Measurements from ENCODE around the gene CSMD2. TPM values are rescaled to one million over a fixed set of nuclear protein-coding genes. Genes with fewer than 3 reads are reported as not detected.

Gene CSMD2
- total and polyA plus RNA-seq, 2 of the 8 experiments (the other 6 are each of a cell fraction or from before 2014, with no cell fraction given) = 7.0 to 14.7 TPM

DNA sequence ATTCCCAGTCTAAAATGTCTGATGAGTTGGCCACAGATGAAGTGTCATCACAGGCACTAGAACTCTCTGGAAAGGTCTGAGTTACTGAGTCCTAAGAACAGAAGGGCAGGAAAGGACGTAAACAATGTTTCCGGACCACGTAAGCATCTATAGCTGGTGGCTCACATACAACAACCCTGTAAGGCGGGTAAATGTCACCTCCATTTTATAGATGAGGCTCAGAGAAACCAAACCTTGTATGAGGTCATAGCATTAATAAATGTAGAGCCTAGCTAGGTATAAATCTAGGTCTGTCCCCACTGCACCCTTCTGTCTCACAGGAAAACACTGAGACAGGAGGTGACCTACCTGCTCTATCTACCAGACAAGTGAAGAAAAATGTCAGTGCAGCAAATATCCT lies 86.6 kb downstream of the CSMD2 start:
- no peak overlapping the region for H2BK20ac ChIP-seq (ENCODE audit: low read length)
- DNase-seq (ENCODE audit: low read depth in 1 of 2, low spot score in 2 of 2) (no peak), FAIRE-seq (no peak)
- H3K27me3 ChIP-seq (replicated peaks in 1 of 4; ENCODE audit: control insufficient read depth in 3 of 4, extremely low read depth in 1 of 4, insufficient read depth in 3 of 4, low read length in 3 of 4) = no peaks in the 10 kb centered on the region
- H3K27ac ChIP-seq (ENCODE audit: low read depth, low read length) = no peak overlapping the region
- no peak for TF ChIP-seq SUZ12 (IDR thresholded peaks at IDR 0.05; ENCODE audit: low read length)
- no peak for TF ChIP-seq POLR2A (IDR thresholded peaks at IDR 0.05; ENCODE audit: control extremely low read depth in 1 of 2, low read depth in 2 of 2, low read length in 2 of 2)
- no peak for TF ChIP-seq SIX5 (IDR thresholded peaks at IDR 0.05; ENCODE audit: low read depth, low read length)
- TF ChIP-seq CHD1 (IDR thresholded peaks at IDR 0.05; ENCODE audit: low read depth, low read length) = no peak
- peaks cover 2 to 15% of the 10 kb centered on the region in 2 experiments; a peak in 2 of 4 replicates for H3K9me3 ChIP-seq (ENCODE audit: insufficient read depth in 2 of 2, low read depth in 1 of 2, low read length in 1 of 2)
- H2BK5ac ChIP-seq (ENCODE audit: low read depth, low read length) = no peak overlapping the region
- H3K56ac ChIP-seq (replicated peaks; ENCODE audit: insufficient read length, low read depth, low read length) = no peak overlapping the region
- H3K9ac ChIP-seq (replicated peaks in 1 of 4; ENCODE audit: extremely low read depth in 1 of 4, low read depth in 3 of 4, low read length in 3 of 4) = no peak overlapping the region
- no peak overlapping the region for H3K4ac ChIP-seq (replicated peaks; ENCODE audit: insufficient read length, low read depth, low read length)
- H2AFZ ChIP-seq (ENCODE audit: low read length) = no peak overlapping the region
- peaks cover 0 to 8% (median 0%) of the 10 kb centered on the region in 4 experiments; a peak in 1 of 7 replicates for H3K4me1 ChIP-seq (replicated peaks in 1 of 4; ENCODE audit: control insufficient read depth in 3 of 4, insufficient read depth in 4 of 4, low read length in 3 of 4)
- H3K79me1 ChIP-seq (ENCODE audit: low read depth, low read length) = peaks cover 4% of the 10 kb centered on the region; the same call in 1 of the 2 replicates
- H4K91ac ChIP-seq (replicated peaks; ENCODE audit: insufficient read length, low read length) = no peak overlapping the region
- H3K36me3 ChIP-seq (ENCODE audit: control insufficient read depth in 2 of 4, insufficient read depth in 4 of 4, low read length in 3 of 4) = peaks cover 0 to 4% (median 0%) of the 10 kb centered on the region in 4 experiments; a peak in 2 of 8 replicates
- no peak overlapping the region for H3K4me3 ChIP-seq (ENCODE audit: extremely low read depth in 1 of 4, insufficient read depth in 2 of 4, low read depth in 3 of 4, low read length in 4 of 4)
- no peaks in the 10 kb centered on the region for H3K23me2 ChIP-seq (ENCODE audit: low read depth, low read length)
- H4K20me1 ChIP-seq (replicated peaks in 1 of 2; ENCODE audit: control insufficient read depth in 1 of 2, insufficient read depth in 2 of 2, low read length in 2 of 2) = peaks cover 0 to 1% of the 10 kb centered on the region in 2 experiments
- peak overlapping the region; percentile 77 for H3K14ac ChIP-seq (ENCODE audit: insufficient read length)
- no peak overlapping the region for H2BK15ac ChIP-seq (ENCODE audit: low read length)
- no peak overlapping the region for H2BK12ac ChIP-seq (ENCODE audit: low read depth, low read length)
- H4K8ac ChIP-seq (ENCODE audit: extremely low read depth, insufficient read depth, low read length) = no peak overlapping the region
- ChIA-PET POLR2A (ENCODE audit: partially characterized antibody) (no interaction called here), CTCF (ENCODE audit: partially characterized antibody) (no interaction called here)
- WGBS, 2 experiments (ENCODE audit: extremely low coverage in 1 of 2, insufficient coverage in 1 of 2, insufficient read length in 1 of 2, insufficient replicate concordance in 2 of 2, low coverage in 1 of 2, low lambda C conversion rate in 2 of 2, missing lambda C conversion rate in 1 of 2) = 92% methylated on average over 4 of the region's 4 CpGs; no CpG with 5 or more reads in 1 of the 2 experiments
- no peak overlapping the region for H3K18ac ChIP-seq (ENCODE audit: extremely low read depth, low read length)
- no peak overlapping the region for H4K5ac ChIP-seq (ENCODE audit: insufficient read length, low read depth, low read length)
- H2AK5ac ChIP-seq (ENCODE audit: low read depth, low read length) = no peak overlapping the region
- peaks cover 4 to 24% of the 10 kb centered on the region in 2 experiments; a peak in 2 of 4 replicates for H3K79me2 ChIP-seq (ENCODE audit: control insufficient read depth in 1 of 2, insufficient read depth in 2 of 2, low read length in 2 of 2)
- no peak overlapping the region for H3K23ac ChIP-seq (ENCODE audit: insufficient read length)
- H3K4me2 ChIP-seq (ENCODE audit: insufficient read depth in 1 of 2, low read depth in 2 of 2, low read length in 2 of 2) = no peak overlapping the region
- no peak overlapping the region for H2BK120ac ChIP-seq (replicated peaks; ENCODE audit: low read depth, low read length)
